MCF 10A (cell line): ENCODE results near the gene PDE6D. TPM values are rescaled to one million over a fixed set of nuclear protein-coding genes. Genes with fewer than 3 reads are reported as not detected.

ENCODE experiments used
- BruUV-seq: library from RNA; stranded (reverse); fragments of 400-500 nt; replicated peaks from 2 replicates; lab custom pipeline; 2021; lab: Mats Ljungman, UMichigan
- CTCF ChIA-PET: fragments of 300-600 bp; sonication (Branson Sonifier 250); formaldehyde crosslinking; extraction: SDS; loops from one replicate; lab custom pipeline; 2021; ENCODE audit warnings: antibody characterized with exemption, inconsistent platforms; lab: Yijun Ruan, JAX
- POLR2A ChIA-PET: fragments of 300-600, 350-650 bp; sonication (Branson Sonifier 250); formaldehyde crosslinking; extraction: SDS; loops from one replicate; lab custom pipeline; 2020; ENCODE audit warnings: antibody characterized with exemption, inconsistent platforms; lab: Yijun Ruan, JAX
- DNase-seq: peaks from one replicate; pipeline ENCODE4 v3.0.0-alpha.2; 2018; ENCODE audit not compliant: unreplicated experiment
- H3K27ac Mint-ChIP-seq: one replicate; pipeline ENCODE4 v1.8.0; 2022; ENCODE audit warnings: mild to moderate bottlenecking, low read depth, mixed read lengths; ENCODE audit not compliant: unreplicated experiment
- H3K27me3 Mint-ChIP-seq: one replicate; pipeline ENCODE4 v1.8.0; 2022; ENCODE audit warnings: mixed read lengths; ENCODE audit not compliant: insufficient read depth, unreplicated experiment
- H3K36me3 Mint-ChIP-seq: one replicate; pipeline ENCODE4 v1.8.0; 2022; ENCODE audit warnings: mild to moderate bottlenecking, moderate library complexity, mixed read lengths; ENCODE audit not compliant: insufficient read depth, unreplicated experiment
- H3K4me1 Mint-ChIP-seq: one replicate; pipeline ENCODE4 v1.8.0; 2022; ENCODE audit warnings: mixed read lengths; ENCODE audit not compliant: insufficient read depth, unreplicated experiment
- H3K4me3 Mint-ChIP-seq: one replicate; pipeline ENCODE4 v1.8.0; 2022; ENCODE audit warnings: mild to moderate bottlenecking, moderate library complexity, mixed read lengths; ENCODE audit not compliant: unreplicated experiment
- H3K9me3 Mint-ChIP-seq: one replicate; pipeline ENCODE4 v1.8.0; 2022; ENCODE audit warnings: mixed read lengths; ENCODE audit not compliant: unreplicated experiment
- CTCF ChIP-seq: fragments of 200-600 bp; IDR thresholded peaks from one replicate; pipeline ENCODE4 v1.8.0; 2022; ENCODE audit warnings: antibody characterized with exemption, mild to moderate bottlenecking; ENCODE audit not compliant: unreplicated experiment
- intact Hi-C: fragments of 100-400 bp; cut with micrococcal nuclease; formaldehyde crosslinking; loops from 2 replicates; pipeline ENCODE4 v1.14.1; 2022
- total RNA-seq: library from RNA; stranded (reverse); gene quantifications from 2 replicates; pipeline ENCODE4 v1.2.3, GENCODE V29; 2022

The PDE6D gene
- total RNA-seq, 1 experiment from 2014 or later = 13.2 TPM

- Mint-ChIP-seq H3K36me3 (no peaks in the 10 kb centered on the region), H3K27ac (no peak overlapping the region), H3K4me1 (peaks cover 3% of the 10 kb centered on the region), H3K4me3 (no peak overlapping the region), H3K27me3 (no peaks in the 10 kb centered on the region), H3K9me3 (no peaks in the 10 kb centered on the region)
- BruUV-seq = no TSS peak
- CTCF ChIA-PET = interaction anchor here (1.0 kb wide), 1 partner anchor 36 kb away, joined by 4 read pairs; no protein-coding TSS in a partner anchor
- POLR2A ChIA-PET = no interaction called here
- no peak for DNase-seq
- TF ChIP-seq CTCF = no peak
- intact Hi-C loops = no loop called here
Measured at GRCh38 chr2:231764760-231765159, 16.3 kb downstream of the PDE6D start.

- no peak for DNase-seq
- H3K27ac Mint-ChIP-seq = no peak overlapping the region
- no peaks in the 10 kb centered on the region for H3K27me3 Mint-ChIP-seq
- no peak overlapping the region for H3K4me3 Mint-ChIP-seq
- H3K36me3 Mint-ChIP-seq = no peaks in the 10 kb centered on the region
- TF ChIP-seq CTCF = no peak
- peaks cover 3% of the 10 kb centered on the region for H3K4me1 Mint-ChIP-seq
- H3K9me3 Mint-ChIP-seq = no peaks in the 10 kb centered on the region
- BruUV-seq = no TSS peak
- ChIA-PET POLR2A (interaction anchor here (1.3 kb wide), 1 partner anchor 22 kb away, joined by 4 read pairs; the partner anchor contains the start of gene COPS7B), CTCF (interaction anchor here (0.6 to 1.0 kb wide), 2 partner anchors 13 to 37 kb away, joined by 4 read pairs; no protein-coding TSS in a partner anchor)
- intact Hi-C loops = no loop called here
Measured at GRCh38 chr2:231764124-231764523, 17.0 kb downstream of the PDE6D start.

GRCh38 chr2:231761735-231762134 lies 19.3 kb downstream of the PDE6D start:
- BruUV-seq = no TSS peak
- H3K4me3 Mint-ChIP-seq = no peak overlapping the region

GRCh38 chr2:231752061-231752460 lies 29.0 kb downstream of the PDE6D start:
- Mint-ChIP-seq H3K4me3 (no peak overlapping the region), H3K9me3 (no peaks in the 10 kb centered on the region), H3K4me1 (no peaks in the 10 kb centered on the region), H3K27me3 (no peaks in the 10 kb centered on the region), H3K36me3 (no peaks in the 10 kb centered on the region), H3K27ac (no peak overlapping the region)
- intact Hi-C loops = no loop called here
- BruUV-seq = no TSS peak
- no peak for TF ChIP-seq CTCF
- CTCF ChIA-PET = no interaction called here
- DNase-seq = no peak
- POLR2A ChIA-PET = interaction anchor here (0.6 kb wide), 1 partner anchor 32 kb away, joined by 3 read pairs; no protein-coding TSS in a partner anchor

More at GRCh38 chr2:231761735-231762134, 19.3 kb downstream of the PDE6D start:
- ChIA-PET POLR2A (no interaction called here), CTCF (interaction anchor here (0.6 to 0.7 kb wide), 2 partner anchors 16 to 23 kb away, joined by 3 read pairs; no protein-coding TSS in a partner anchor)
- intact Hi-C loops = no loop called here
- Mint-ChIP-seq H3K27me3 (no peaks in the 10 kb centered on the region), H3K4me1 (no peaks in the 10 kb centered on the region), H3K27ac (no peak overlapping the region), H3K36me3 (no peaks in the 10 kb centered on the region), H3K9me3 (no peaks in the 10 kb centered on the region)
- DNase-seq = no peak
- no peak for TF ChIP-seq CTCF
